Loucy (cell line): ENCODE results near the gene TGFBR3L.

ENCODE experiments used
- H2AFZ ChIP-seq: fragments of 200-600 bp; sonication (generic); 2 replicates; pipeline ENCODE4 v1.6.0; 2016; ENCODE audit warnings: antibody characterized with exemption, mild to moderate bottlenecking, low read length, moderate library complexity
- H3F3A ChIP-seq: fragments of 200-600 bp; 2 replicates; pipeline ENCODE4 v1.6.0; 2016; ENCODE audit warnings: antibody characterized with exemption, low read depth, mild to moderate bottlenecking
- H3K27me3 ChIP-seq: fragments of 200-600 bp; sonication (generic); 2 replicates; pipeline ENCODE4 v1.6.1; 2014; ENCODE audit warnings: low read length, mild to moderate bottlenecking; ENCODE audit not compliant: insufficient read depth, poor library complexity, severe bottlenecking
- H3K36me3 ChIP-seq: fragments of 200-600 bp; sonication (generic); 2 replicates; pipeline ENCODE4 v1.6.1; 2016; ENCODE audit warnings: low read length; ENCODE audit not compliant: insufficient read depth
- H3K4me1 ChIP-seq: fragments of 200-600 bp; sonication (generic); 2 replicates; pipeline ENCODE4 v1.5.1; 2014; ENCODE audit warnings: low read length, mild to moderate bottlenecking; ENCODE audit not compliant: insufficient read depth, poor library complexity, severe bottlenecking
- H3K4me2 ChIP-seq: fragments of 200-600 bp; sonication (generic); 2 replicates; pipeline ENCODE4 v1.6.0; 2014; ENCODE audit warnings: antibody characterized with exemption, low read length, low read depth, mild to moderate bottlenecking; ENCODE audit not compliant: poor library complexity, severe bottlenecking
- H3K4me3 ChIP-seq: fragments of 200-600 bp; sonication (generic); 2 replicates; pipeline ENCODE4 v1.5.1; 2014; ENCODE audit warnings: low read length, mild to moderate bottlenecking, mixed read lengths; ENCODE audit not compliant: poor library complexity, severe bottlenecking
- H3K79me2 ChIP-seq: fragments of 200-600 bp; sonication (generic); 2 replicates; pipeline ENCODE4 v1.6.1; 2014; ENCODE audit warnings: low read length; ENCODE audit not compliant: insufficient read depth
- H3K9ac ChIP-seq: fragments of 200-600 bp; sonication (generic); 2 replicates; pipeline ENCODE4 v1.6.0; 2014; ENCODE audit warnings: mild to moderate bottlenecking, low read depth, low read length, moderate library complexity; ENCODE audit not compliant: poor library complexity, severe bottlenecking
- H3K9me2 ChIP-seq: fragments of 200-600 bp; sonication (generic); replicated peaks from 2 replicates; pipeline ENCODE4 v1.6.1; 2016; ENCODE audit warnings: low read depth, low read length, mixed read lengths
- H3K9me3 ChIP-seq: fragments of 200-600 bp; sonication (generic); 2 replicates; pipeline ENCODE4 v1.6.1; 2014; ENCODE audit warnings: mild to moderate bottlenecking, antibody characterized with exemption, low read length, low read depth; ENCODE audit not compliant: insufficient read depth
- H4K20me1 ChIP-seq: fragments of 200-600 bp; sonication (generic); 2 replicates; pipeline ENCODE4 v1.6.0; 2014; ENCODE audit warnings: antibody characterized with exemption, low read length, mild to moderate bottlenecking; ENCODE audit not compliant: insufficient read depth, poor library complexity, severe bottlenecking
- CTCF ChIP-seq: fragments of 200-600 bp; sonication (generic); conservative IDR thresholded peaks from 2 replicates; pipeline ENCODE4 v1.5.1; 2014; ENCODE audit warnings: mild to moderate bottlenecking, antibody characterized with exemption, low read length
- EZH2phosphoT487 ChIP-seq: fragments of 200-600 bp; IDR thresholded peaks from 2 replicates; pipeline ENCODE4 v1.6.1; 2018; ENCODE audit warnings: antibody characterized with exemption, mild to moderate bottlenecking, moderate library complexity, borderline replicate concordance

TGFBR3L gene

GRCh38 chr19:7915250-7916102 is 846 bp downstream of the TGFBR3L start:
- H3K27me3 ChIP-seq, result no peaks in the 10 kb centered on the region
- peaks cover 20% of the 10 kb centered on the region; the same call in 1 of the 2 replicates for H3K36me3 ChIP-seq
- H3K4me1 ChIP-seq, result peaks cover 5% of the 10 kb centered on the region
- H3F3A ChIP-seq, result no peaks in the 10 kb centered on the region
- no peaks in the 10 kb centered on the region for H4K20me1 ChIP-seq
- H3K9me3 ChIP-seq, result no peaks in the 10 kb centered on the region
- no peak overlapping the region for H2AFZ ChIP-seq
- no peak overlapping the region for H3K9ac ChIP-seq
- TF ChIP-seq CTCF (no peak), EZH2phosphoT487 (no peak)
- H3K4me3 ChIP-seq, result no peak overlapping the region
- H3K9me2 ChIP-seq, result no peaks in the 10 kb centered on the region
- no peaks in the 10 kb centered on the region for H3K79me2 ChIP-seq
- H3K4me2 ChIP-seq, result no peak overlapping the region

- peaks cover 9% of the 10 kb centered on the region for H3K4me1 ChIP-seq
- no peaks in the 10 kb centered on the region for H3K79me2 ChIP-seq
- H3K4me3 ChIP-seq, result no peak overlapping the region
- peaks cover 14% of the 10 kb centered on the region; the same call in 1 of the 2 replicates for H3K36me3 ChIP-seq
- H4K20me1 ChIP-seq, result peaks cover 4% of the 10 kb centered on the region
- H3K9me3 ChIP-seq, result no peaks in the 10 kb centered on the region
- no peak overlapping the region for H3K4me2 ChIP-seq
- no peak overlapping the region for H3K9ac ChIP-seq
- no peaks in the 10 kb centered on the region for H3F3A ChIP-seq
- no peaks in the 10 kb centered on the region for H3K27me3 ChIP-seq
- H3K9me2 ChIP-seq, result no peaks in the 10 kb centered on the region
- TF ChIP-seq EZH2phosphoT487 (no peak), CTCF (no peak)
- no peak overlapping the region for H2AFZ ChIP-seq
Observed at GRCh38 chr19:7916103-7916954, 1.7 kb downstream of the TGFBR3L start.

- Histone ChIP-seq H3K27me3 (no peaks in the 10 kb centered on the region), H3K4me3 (no peak overlapping the region), H3K79me2 (no peaks in the 10 kb centered on the region), H3F3A (no peaks in the 10 kb centered on the region), H3K36me3 (peaks cover 8% of the 10 kb centered on the region; the same call in 1 of the 2 replicates), H3K4me2 (no peak overlapping the region), H3K4me1 (peaks cover 12% of the 10 kb centered on the region), H3K9me2 (no peaks in the 10 kb centered on the region), H2AFZ (no peak overlapping the region), H4K20me1 (peaks cover 6% of the 10 kb centered on the region), H3K9me3 (no peaks in the 10 kb centered on the region), H3K9ac (no peak overlapping the region)
- TF ChIP-seq CTCF (no peak), EZH2phosphoT487 (no peak)
Observed at GRCh38 chr19:7916955-7917266, 2.3 kb downstream of the TGFBR3L start.
